ENCODE results near the gene CCDC197.

CCDC197 gene

GRCh38 chr14:93962701-93963601 is 34.1 kb upstream of the CCDC197 start (continued):
- TF ChIP-seq ZNF362 (tag by site-specific recombination; IDR thresholded peaks at IDR 0.05) (peak; percentile 46; the same call in 1 of the 2 replicates), ZNF335 (tag by site-specific recombination; conservative IDR thresholded peaks at IDR 0.05) (peak; percentile 53; the same call in 1 of the 2 replicates), MZF1 (tag by site-specific recombination; IDR thresholded peaks at IDR 0.05; ENCODE audit: borderline replicate concordance) (no peak), ZNF266 (tag by site-specific recombination; IDR thresholded peaks at IDR 0.05; ENCODE audit: low read depth) (no peak), REST (tag by site-specific recombination; IDR thresholded peaks at IDR 0.05) (no peak), SCRT2 (tag by site-specific recombination; IDR thresholded peaks at IDR 0.05) (no peak), ZNF692 (tag by site-specific recombination; IDR thresholded peaks at IDR 0.05) (peak; percentile 42; the same call in 1 of the 2 replicates), TCF7L2 (IDR thresholded peaks at IDR 0.05; ENCODE audit: borderline replicate concordance, low read depth, low read length) (no peak), ZNF16 (tag by site-specific recombination; IDR thresholded peaks at IDR 0.05; ENCODE audit: low read depth) (no peak), ZNF561 (tag by site-specific recombination; IDR thresholded peaks at IDR 0.05; ENCODE audit: borderline replicate concordance) (0 out of 2 replicates have a peak, but pooled peaks have one; percentile 34), ZNF600 (tag by site-specific recombination; IDR thresholded peaks at IDR 0.05) (peak; percentile 69), KLF8 (tag by site-specific recombination; IDR thresholded peaks at IDR 0.05) (peak; percentile 55; the same call in 1 of the 2 replicates), GFI1B (tag by site-specific recombination; IDR thresholded peaks at IDR 0.05) (peak; percentile 72), MYNN (tag by site-specific recombination; IDR thresholded peaks at IDR 0.05; ENCODE audit: borderline replicate concordance) (no peak), GLIS1 (tag by site-specific recombination; IDR thresholded peaks at IDR 0.05) (peak; percentile 51; the same call in 1 of the 2 replicates), ZBTB26 (tag by site-specific recombination; optimal IDR thresholded peaks at IDR 0.05) (no peak), PATZ1 (tag by site-specific recombination; IDR thresholded peaks at IDR 0.05) (peak; percentile 47; the same call in 1 of the 2 replicates), ZBTB6 (tag by site-specific recombination; IDR thresholded peaks at IDR 0.05) (no peak), KLF17 (tag by site-specific recombination; IDR thresholded peaks at IDR 0.05) (peak; percentile 70; the same call in 1 of the 2 replicates), ZNF776 (tag by site-specific recombination; IDR thresholded peaks at IDR 0.05; ENCODE audit: borderline replicate concordance) (no peak), WT1 (tag by site-specific recombination; IDR thresholded peaks at IDR 0.05) (peak; percentile 63; the same call in 1 of the 2 replicates), ZFP69B (tag by site-specific recombination; IDR thresholded peaks at IDR 0.05) (0 out of 2 replicates have a peak, but pooled peaks have one; percentile 46), ZNF366 (tag by site-specific recombination; conservative IDR thresholded peaks at IDR 0.05) (peak; percentile 78), ZXDB (tag by site-specific recombination; IDR thresholded peaks at IDR 0.05) (peak; percentile 61), ZNF677 (tag by site-specific recombination; IDR thresholded peaks at IDR 0.05) (no peak)
